Activated naive CD4-positive, alpha-beta T cell treated with anti-CD3 and anti-CD28 coated beads, Interleukin-2, amount 50 U/mL, for 16 hours (primary cell): Measurements from ENCODE around the gene PLEKHG2.

ENCODE experiments used
- DNase-seq: peaks from one replicate; pipeline ENCODE4 v3.0.0-alpha.2; 2020

The PLEKHG2 gene

GRCh38 chr19:39423258-39424086 is 11.0 kb downstream of the PLEKHG2 start:
- no peak for DNase-seq

GRCh38 chr19:39424934-39425333 is 12.5 kb downstream of the PLEKHG2 start:
- no peak for DNase-seq

GRCh38 chr19:39425744-39426143 is 13.3 kb downstream of the PLEKHG2 start:
- DNase-seq = no peak

GRCh38 chr19:39426170-39426569 is 13.7 kb downstream of the PLEKHG2 start:
- DNase-seq = no peak

GRCh38 chr19:39427707-39428106 is 15.2 kb downstream of the PLEKHG2 start:
- no peak for DNase-seq

GRCh38 chr19:39428283-39429112 is 16.0 kb downstream of the PLEKHG2 start:
- no peak for DNase-seq

GRCh38 chr19:39430675-39431593 is 18.5 kb downstream of the PLEKHG2 start:
- DNase-seq = no peak

- no peak for DNase-seq
These were observed 20.2 kb downstream of the PLEKHG2 start for GRCh38 chr19:39432677-39433025.

- no peak for DNase-seq
These were observed 21.1 kb downstream of the PLEKHG2 start for GRCh38 chr19:39433480-39434079.

GRCh38 chr19:39434123-39435076 is 21.9 kb downstream of the PLEKHG2 start:
- no peak for DNase-seq

- peak; percentile 100 for DNase-seq
These were observed 23.3 kb downstream of the PLEKHG2 start, which contains the start of gene RPS16 for GRCh38 chr19:39435499-39436349. RPS16 (minus strand) TSS chr19:39435949; CDS start chr19:39435895, 54 bp downstream.

- DNase-seq = no peak
These were observed 23.9 kb downstream of the PLEKHG2 start for GRCh38 chr19:39436350-39436716.

- DNase-seq = no peak
These were observed 25.9 kb downstream of the PLEKHG2 start for GRCh38 chr19:39438270-39438934.

GRCh38 chr19:39444598-39445195 is 32.2 kb downstream of the PLEKHG2 start:
- DNase-seq = no peak

GRCh38 chr19:39445196-39446111 is 33.0 kb downstream of the PLEKHG2 start, which contains the start of gene SUPT5H:
SUPT5H (plus strand) TSS chr19:39445582; CDS start chr19:39445891, 309 bp downstream.
- peak; percentile 98 for DNase-seq

GRCh38 chr19:39446365-39447084 is 34.1 kb downstream of the PLEKHG2 start:
- no peak for DNase-seq

- no peak for DNase-seq
These were observed 35.8 kb downstream of the PLEKHG2 start for GRCh38 chr19:39448271-39448670.
